H1 (cell line): ENCODE data around the gene SEPTIN2. TPM values are rescaled to one million over a fixed set of nuclear protein-coding genes. Genes with fewer than 3 reads are reported as not detected.

Source experiments
- CTCF ChIA-PET: fragments of 300-600 bp; sonication (Branson Sonifier 250); formaldehyde crosslinking; loops from one replicate; lab custom pipeline; 2021; ENCODE audit not compliant: partially characterized antibody; lab: Charles Lee
- POLR2A ChIA-PET: fragments of 300-600 bp; sonication (Branson Sonifier 250); formaldehyde crosslinking; loops from one replicate; lab custom pipeline; 2021; ENCODE audit warnings: inconsistent platforms; ENCODE audit not compliant: partially characterized antibody; lab: Charles Lee
- DNase-seq, 2 experiments: peaks; one replicate each; pipeline versions ENCODE4 v3.0.0 to v3.0.0-alpha.2; 2010 to 2022; ENCODE audit warnings: low spot score in 2 of 2, low read depth in 1 of 2, mixed read lengths in 1 of 2
- FAIRE-seq: peaks from 2 replicates; lab custom pipeline; 2011; peaks lifted over from hg19 to GRCh38; lab: Jason Lieb, UNC
- H2AFZ ChIP-seq: 2 replicates; pipeline ENCODE4 v1.8.1; 2012; ENCODE audit warnings: low read length, inconsistent platforms
- H2AK5ac ChIP-seq: 2 replicates; pipeline ENCODE4 v1.6.1; 2013; ENCODE audit warnings: low read depth, low read length
- H2BK120ac ChIP-seq: replicated peaks from 2 replicates; pipeline ENCODE3; 2013; ENCODE audit warnings: low read depth, low read length, inconsistent platforms
- H2BK12ac ChIP-seq: 2 replicates; pipeline ENCODE4 v1.6.1; 2013; ENCODE audit warnings: low read depth, low read length
- H2BK15ac ChIP-seq: 2 replicates; pipeline ENCODE4 v1.6.1; 2013; ENCODE audit warnings: low read length
- H2BK20ac ChIP-seq: 2 replicates; pipeline ENCODE4 v1.6.1; 2013; ENCODE audit warnings: low read length
- H2BK5ac ChIP-seq: 2 replicates; pipeline ENCODE4 v1.6.1; 2013; ENCODE audit warnings: low read depth, low read length
- H3K14ac ChIP-seq: 2 replicates; pipeline ENCODE4 v1.6.1; 2013; ENCODE audit warnings: inconsistent platforms; ENCODE audit not compliant: insufficient read length
- H3K18ac ChIP-seq: 2 replicates; pipeline ENCODE4 v1.6.1; 2013; ENCODE audit warnings: low read length; ENCODE audit errors: extremely low read depth
- H3K23ac ChIP-seq: 2 replicates; pipeline ENCODE4 v1.6.1; 2013; ENCODE audit warnings: inconsistent platforms; ENCODE audit not compliant: insufficient read length
- H3K23me2 ChIP-seq: 2 replicates; pipeline ENCODE4 v1.6.1; 2013; ENCODE audit warnings: low read depth, low read length
- H3K27ac ChIP-seq: 2 replicates; pipeline ENCODE4 v1.6.1; 2011; ENCODE audit warnings: low read depth, low read length, inconsistent platforms
- H3K27me3 ChIP-seq, 4 experiments: replicated peaks in 1 of 4; 1 replicate in 1 of 4; 2 replicates in 3 of 4; pipeline versions ENCODE4 v1.6.1 to v1.8.1; 2011 to 2013; ENCODE audit warnings: low read length in 3 of 4, mild to moderate bottlenecking in 3 of 4, inconsistent platforms in 2 of 4, mixed read lengths in 2 of 4, moderate library complexity in 1 of 4; ENCODE audit not compliant: control insufficient read depth in 3 of 4, insufficient read depth in 3 of 4; ENCODE audit errors: extremely low read depth in 1 of 4
- H3K36me3 ChIP-seq, 4 experiments: 2 replicates each; pipeline versions ENCODE4 v1.6.1 to v1.8.1; 2011 to 2013; ENCODE audit warnings: mild to moderate bottlenecking in 4 of 4, low read length in 3 of 4, moderate library complexity in 2 of 4, control low read depth in 1 of 4, inconsistent platforms in 1 of 4; ENCODE audit not compliant: insufficient read depth in 4 of 4, control insufficient read depth in 2 of 4
- H3K4ac ChIP-seq: replicated peaks from 2 replicates; pipeline ENCODE3; 2013; ENCODE audit warnings: low read length, low read depth, mixed read lengths, inconsistent platforms; ENCODE audit not compliant: insufficient read length
- H3K4me1 ChIP-seq, 4 experiments: replicated peaks in 1 of 4; 1 replicate in 1 of 4; 2 replicates in 3 of 4; pipeline versions ENCODE4 v1.6.1 to v1.8.1; 2011 to 2013; ENCODE audit warnings: low read length in 3 of 4, inconsistent platforms in 2 of 4, mixed read lengths in 1 of 4; ENCODE audit not compliant: insufficient read depth in 4 of 4, control insufficient read depth in 3 of 4
- H3K4me2 ChIP-seq, 2 experiments: 2 replicates each; pipeline versions ENCODE4 v1.6.1 to v1.8.1; 2011 to 2013; ENCODE audit warnings: low read depth in 2 of 2, low read length in 2 of 2, control low read depth in 1 of 2, inconsistent platforms in 1 of 2, mild to moderate bottlenecking in 1 of 2; ENCODE audit not compliant: insufficient read depth in 1 of 2
- H3K4me3 ChIP-seq, 4 experiments: fragments of 200-600, 300-600 bp in 1 of 4; sonication (generic), shearing (Covaris generic), sonication (Bioruptor Twin) in 1 of 4; 2 replicates each; pipeline versions ENCODE4 v1.5.1 to v1.8.1; 2011 to 2016; ENCODE audit warnings: low read length in 4 of 4, low read depth in 3 of 4, control low read depth in 2 of 4, inconsistent platforms in 2 of 4, mild to moderate bottlenecking in 2 of 4, mixed read lengths in 1 of 4, moderate library complexity in 1 of 4; ENCODE audit not compliant: insufficient read depth in 2 of 4; ENCODE audit errors: extremely low read depth in 1 of 4
- H3K56ac ChIP-seq: replicated peaks from 2 replicates; pipeline ENCODE3; 2013; ENCODE audit warnings: low read depth, mild to moderate bottlenecking, mixed read lengths, low read length, inconsistent platforms; ENCODE audit not compliant: insufficient read length
- H3K79me1 ChIP-seq: 2 replicates; pipeline ENCODE4 v1.6.1; 2013; ENCODE audit warnings: low read depth, low read length, control low read depth
- H3K79me2 ChIP-seq, 2 experiments: 2 replicates each; pipeline versions ENCODE4 v1.6.1 to v1.8.1; 2012 to 2013; ENCODE audit warnings: low read length in 2 of 2, mild to moderate bottlenecking in 2 of 2, inconsistent platforms in 1 of 2; ENCODE audit not compliant: insufficient read depth in 2 of 2, control insufficient read depth in 1 of 2
- H3K9ac ChIP-seq, 4 experiments: replicated peaks in 1 of 4; 1 replicate in 1 of 4; 2 replicates in 3 of 4; pipeline versions ENCODE4 v1.6.1 to v1.8.1; 2011 to 2013; ENCODE audit warnings: low read depth in 3 of 4, low read length in 3 of 4, control low read depth in 2 of 4, mild to moderate bottlenecking in 2 of 4, moderate library complexity in 2 of 4, inconsistent platforms in 1 of 4; ENCODE audit errors: extremely low read depth in 1 of 4
- H3K9me3 ChIP-seq, 2 experiments: 2 replicates each; pipeline versions ENCODE4 v1.6.1 to v1.8.1; 2012 to 2013; ENCODE audit warnings: mild to moderate bottlenecking in 2 of 2, moderate library complexity in 2 of 2, control low read depth in 1 of 2, inconsistent platforms in 1 of 2, low read depth in 1 of 2, low read length in 1 of 2, mixed read lengths in 1 of 2; ENCODE audit not compliant: insufficient read depth in 2 of 2
- H4K20me1 ChIP-seq, 2 experiments: replicated peaks in 1 of 2; 2 replicates each; pipeline versions ENCODE3 to v1.8.1; 2011 to 2013; ENCODE audit warnings: inconsistent platforms in 2 of 2, low read length in 2 of 2, mild to moderate bottlenecking in 1 of 2; ENCODE audit not compliant: insufficient read depth in 2 of 2, control insufficient read depth in 1 of 2
- H4K5ac ChIP-seq: 2 replicates; pipeline ENCODE4 v1.6.1; 2013; ENCODE audit warnings: low read length, low read depth, mixed read lengths, inconsistent platforms; ENCODE audit not compliant: insufficient read length
- H4K8ac ChIP-seq: 2 replicates; pipeline ENCODE4 v1.8.0; 2013; ENCODE audit warnings: mild to moderate bottlenecking, moderate library complexity, low read length, inconsistent platforms; ENCODE audit not compliant: insufficient read depth; ENCODE audit errors: extremely low read depth
- H4K91ac ChIP-seq: replicated peaks from 2 replicates; pipeline ENCODE3; 2013; ENCODE audit warnings: low read length, mixed read lengths, inconsistent platforms; ENCODE audit not compliant: insufficient read length
- ASH2L ChIP-seq: fragments of 200-600, 300-600 bp; sonication (generic); IDR thresholded peaks from one replicate; pipeline ENCODE4 v1.7.1; 2017; ENCODE audit warnings: low read length
- BCL11A ChIP-seq, 2 experiments: IDR thresholded peaks; one replicate each; pipeline ENCODE4 v1.6.1; 2011; ENCODE audit warnings: low read depth in 2 of 2, low read length in 2 of 2, mild to moderate bottlenecking in 2 of 2
- CTBP2 ChIP-seq: IDR thresholded peaks from 2 replicates; pipeline ENCODE4 v1.7.0; 2011; ENCODE audit warnings: borderline replicate concordance, mild to moderate bottlenecking, moderate library complexity, mixed read lengths, low read length; ENCODE audit not compliant: insufficient read depth, insufficient read length
- EGR1 ChIP-seq: IDR thresholded peaks from 2 replicates; pipeline ENCODE4 v1.6.1; 2011; ENCODE audit warnings: low read depth, low read length, borderline replicate concordance
- GABPA ChIP-seq: IDR thresholded peaks from 2 replicates; pipeline ENCODE4 v1.6.1; 2011; ENCODE audit warnings: mild to moderate bottlenecking, low read length, moderate library complexity, borderline replicate concordance; ENCODE audit not compliant: insufficient read depth
- HDAC2 ChIP-seq, 2 experiments: fragments of 300-600 bp in 1 of 2; sonication (generic) in 1 of 2; IDR thresholded peaks; 2 replicates each; pipeline ENCODE4 v1.6.1; 2011 to 2012; ENCODE audit warnings: low read depth in 2 of 2, low read length in 2 of 2, mild to moderate bottlenecking in 2 of 2, moderate library complexity in 2 of 2, borderline replicate concordance in 1 of 2, inconsistent platforms in 1 of 2
- JUND ChIP-seq: IDR thresholded peaks from 2 replicates; pipeline ENCODE4 v1.6.1; 2011; ENCODE audit warnings: mild to moderate bottlenecking, improper control_type of control experiment, low read length
- NRF1 ChIP-seq: IDR thresholded peaks from 2 replicates; pipeline ENCODE4 v1.6.1; 2011; ENCODE audit warnings: mild to moderate bottlenecking, low read depth, low read length, improper control_type of control experiment
- POLR2AphosphoS5 ChIP-seq: IDR thresholded peaks from 2 replicates; pipeline ENCODE4 v1.6.1; 2011; ENCODE audit warnings: low read depth, low read length
- RNF2 ChIP-seq: fragments of 200-900, 300-1000 bp; sonication (generic); IDR thresholded peaks from 2 replicates; pipeline ENCODE4 v1.7.1; 2016; ENCODE audit warnings: borderline replicate concordance, low read depth, mild to moderate bottlenecking, antibody characterized with exemption, low read length; ENCODE audit not compliant: poor library complexity, severe bottlenecking; ENCODE audit errors: missing control alignments
- ZNF274 ChIP-seq: IDR thresholded peaks from 2 replicates; pipeline ENCODE4 v1.7.0; 2012; ENCODE audit warnings: low read length, borderline replicate concordance; ENCODE audit errors: extremely low read depth
- WGBS, 2 experiments: shearing (Covaris generic) in 1 of 2; methylation state at CpG; one replicate each; pipeline versions ENCODE4 v1.1.6 to v1.1.7; 2013 to 2015; ENCODE audit warnings: low lambda C conversion rate in 2 of 2, mixed read lengths in 2 of 2, inconsistent platforms in 1 of 2, low coverage in 1 of 2, missing lambda C conversion rate in 1 of 2; ENCODE audit not compliant: insufficient replicate concordance in 2 of 2, insufficient coverage in 1 of 2, insufficient read length in 1 of 2; ENCODE audit errors: extremely low coverage in 1 of 2, missing lambda C conversion rate in 1 of 2; 5-methylcytosine and 5-hydroxymethylcytosine counted together
- polyA plus RNA-seq, 7 experiments: library from polyadenylated mRNA; depleted of rRNA in 3 of 7; stranded (reverse) in 5 of 7; unstranded in 2 of 7; fragments of >200 nt in 5 of 7; fragments of 200-250 nt in 2 of 7; gene quantifications; 1 replicate in 5 of 7; 2 replicates in 1 of 7; 4 replicates in 1 of 7; pipeline versions ENCODE4 v1.2.1 to v1.2.3, GENCODE V29; 2011 to 2013; ENCODE audit warnings: missing spikeins in 2 of 7, mixed read lengths in 2 of 7
- total RNA-seq: library from RNA; stranded (reverse); fragmentation: NEBNext Ultra II Directional; extraction: Animal tissue kit (Norgen Biotek cat#: 25700); gene quantifications from 2 replicates; pipeline ENCODE4 v1.2.1, GENCODE V29; 2021
- TF ChIP-seq, protein P1 (sequence below): IDR thresholded peaks from 2 replicates; pipeline ENCODE4 v1.6.1; 2011; ENCODE audit warnings: low read length, improper control_type of control experiment

The SEPTIN2 gene
- total and polyA plus RNA-seq, 2 of the 8 experiments (the other 6 are each of a cell fraction or from before 2014, with no cell fraction given): 392 to 650 TPM

DNA sequence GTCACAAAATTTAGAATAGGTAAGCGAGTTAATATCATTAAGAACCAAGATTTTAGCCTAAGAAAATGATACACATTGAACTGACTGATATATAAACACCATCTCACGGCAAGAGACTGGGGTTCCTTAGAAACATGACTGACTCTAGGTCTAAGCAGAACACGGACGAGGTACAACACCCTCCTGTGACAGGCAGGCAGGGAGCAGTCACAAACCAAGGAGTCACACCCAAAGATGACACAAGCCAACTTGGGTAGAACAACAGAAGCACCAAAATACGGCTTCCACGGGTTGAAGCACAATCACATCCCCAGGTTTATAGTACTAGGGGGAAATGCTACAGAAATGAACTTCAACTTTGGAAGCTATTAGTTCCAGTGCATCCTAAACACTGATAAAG is 24.6 kb upstream of the SEPTIN2 start:
- no peak overlapping the region for H3K4me2 ChIP-seq
- H3K27me3 ChIP-seq: no peaks in the 10 kb centered on the region
- H3K4ac ChIP-seq: no peak overlapping the region
- H2BK12ac ChIP-seq: no peak overlapping the region
- H3K9me3 ChIP-seq: no peaks in the 10 kb centered on the region
- H3K56ac ChIP-seq: no peak overlapping the region
- H4K8ac ChIP-seq: no peak overlapping the region
- no peak overlapping the region for H2BK15ac ChIP-seq
- H3K18ac ChIP-seq: no peak overlapping the region
- no peak overlapping the region for H3K23ac ChIP-seq
- H3K79me2 ChIP-seq: peaks cover 17 to 94% of the 10 kb centered on the region in 2 experiments
- no peak overlapping the region for H4K91ac ChIP-seq
- H2BK5ac ChIP-seq: no peak overlapping the region
- H3K4me1 ChIP-seq: peaks cover 0 to 2% (median 0%) of the 10 kb centered on the region in 4 experiments; a peak in 2 of 7 replicates
- FAIRE-seq: no peak
- H3K27ac ChIP-seq: no peak overlapping the region
- no peak for DNase-seq
- no peak overlapping the region for H3K9ac ChIP-seq
- H3K4me3 ChIP-seq: no peak overlapping the region
- no peak overlapping the region for H2AK5ac ChIP-seq
- CTCF ChIA-PET: interaction anchor here (2.6 kb wide), 1 partner anchor 11 kb away, joined by 9 read pairs; no protein-coding TSS in a partner anchor
- H3K14ac ChIP-seq: no peak overlapping the region
- no peak overlapping the region for H2AFZ ChIP-seq
- H2BK20ac ChIP-seq: no peak overlapping the region
- no peaks in the 10 kb centered on the region; a peak in 1 of 8 replicates for H3K36me3 ChIP-seq
- no peak overlapping the region for H2BK120ac ChIP-seq
- H4K20me1 ChIP-seq: peaks cover 9 to 21% of the 10 kb centered on the region in 2 experiments
- 91% methylated on average over 6 of the region's 6 CpGs; no CpG with 5 or more reads in 1 of the 2 experiments for WGBS, 2 experiments
- POLR2A ChIA-PET: interaction anchor here (0.9 to 3.6 kb wide), 4 partner anchors 11 to 23 kb away, joined by 3 to 14 read pairs (median 4); no protein-coding TSS in a partner anchor
- H4K5ac ChIP-seq: no peak overlapping the region
- H3K23me2 ChIP-seq: no peaks in the 10 kb centered on the region
- H3K79me1 ChIP-seq: peaks cover 15% of the 10 kb centered on the region
- TF ChIP-seq NRF1: no peak
- TF ChIP-seq ZNF274: no peak
- TF ChIP-seq BCL11A (IDR thresholded peaks at IDR 0.05; ENCODE audit: low read depth in 2 of 2, low read length in 2 of 2): no peak
- TF ChIP-seq HDAC2 (IDR thresholded peaks at IDR 0.05; ENCODE audit: borderline replicate concordance in 1 of 2, low read depth in 2 of 2, low read length in 2 of 2): no peak
- TF ChIP-seq, protein P1, sequence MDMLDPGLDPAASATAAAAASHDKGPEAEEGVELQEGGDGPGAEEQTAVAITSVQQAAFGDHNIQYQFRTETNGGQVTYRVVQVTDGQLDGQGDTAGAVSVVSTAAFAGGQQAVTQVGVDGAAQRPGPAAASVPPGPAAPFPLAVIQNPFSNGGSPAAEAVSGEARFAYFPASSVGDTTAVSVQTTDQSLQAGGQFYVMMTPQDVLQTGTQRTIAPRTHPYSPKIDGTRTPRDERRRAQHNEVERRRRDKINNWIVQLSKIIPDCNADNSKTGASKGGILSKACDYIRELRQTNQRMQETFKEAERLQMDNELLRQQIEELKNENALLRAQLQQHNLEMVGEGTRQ: no peak
- no peak for TF ChIP-seq CTBP2
- no peak for TF ChIP-seq EGR1
- no peak for TF ChIP-seq GABPA
- no peak for TF ChIP-seq ASH2L
- no peak for TF ChIP-seq RNF2
- no peak for TF ChIP-seq JUND
- TF ChIP-seq POLR2AphosphoS5: no peak
